ENCODE measurements around the gene WFIKKN2.

Gene WFIKKN2

DNA sequence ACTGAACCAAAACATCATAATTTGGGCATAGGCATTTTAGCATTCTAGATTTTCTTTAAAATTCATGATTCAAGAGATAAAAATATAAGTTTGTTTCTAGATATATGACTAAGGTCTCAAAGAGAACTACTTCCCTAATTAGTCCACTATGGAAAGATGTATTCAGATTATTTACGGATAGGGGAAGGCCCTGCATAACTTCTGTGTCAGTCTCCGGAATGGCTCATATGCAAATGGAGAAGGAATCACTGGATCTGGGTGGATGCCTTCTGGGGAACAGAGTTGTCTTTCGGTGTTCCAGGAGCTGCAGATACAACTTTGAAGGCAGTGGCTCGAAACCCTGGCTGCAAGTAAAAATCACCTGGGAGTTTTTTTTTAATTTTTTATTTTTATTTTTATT, 17.1 kb upstream of the WFIKKN2 start:
- H3K4me3 ChIP-seq (ENCODE audit: low read length) = no peak overlapping the region
- DNase-seq (ENCODE audit: low read depth) = no peak
- TF ChIP-seq, protein P1, sequence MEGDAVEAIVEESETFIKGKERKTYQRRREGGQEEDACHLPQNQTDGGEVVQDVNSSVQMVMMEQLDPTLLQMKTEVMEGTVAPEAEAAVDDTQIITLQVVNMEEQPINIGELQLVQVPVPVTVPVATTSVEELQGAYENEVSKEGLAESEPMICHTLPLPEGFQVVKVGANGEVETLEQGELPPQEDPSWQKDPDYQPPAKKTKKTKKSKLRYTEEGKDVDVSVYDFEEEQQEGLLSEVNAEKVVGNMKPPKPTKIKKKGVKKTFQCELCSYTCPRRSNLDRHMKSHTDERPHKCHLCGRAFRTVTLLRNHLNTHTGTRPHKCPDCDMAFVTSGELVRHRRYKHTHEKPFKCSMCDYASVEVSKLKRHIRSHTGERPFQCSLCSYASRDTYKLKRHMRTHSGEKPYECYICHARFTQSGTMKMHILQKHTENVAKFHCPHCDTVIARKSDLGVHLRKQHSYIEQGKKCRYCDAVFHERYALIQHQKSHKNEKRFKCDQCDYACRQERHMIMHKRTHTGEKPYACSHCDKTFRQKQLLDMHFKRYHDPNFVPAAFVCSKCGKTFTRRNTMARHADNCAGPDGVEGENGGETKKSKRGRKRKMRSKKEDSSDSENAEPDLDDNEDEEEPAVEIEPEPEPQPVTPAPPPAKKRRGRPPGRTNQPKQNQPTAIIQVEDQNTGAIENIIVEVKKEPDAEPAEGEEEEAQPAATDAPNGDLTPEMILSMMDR (IDR thresholded peaks at IDR 0.05; ENCODE audit: insufficient read depth, low read depth, low read length, missing control alignments) = no peak

GRCh38 chr17:50818921-50819657, 16.3 kb upstream of the WFIKKN2 start:
- TF ChIP-seq, protein P1 (IDR thresholded peaks at IDR 0.05; ENCODE audit: insufficient read depth, low read depth, low read length, missing control alignments) = no peak
- DNase-seq (ENCODE audit: low read depth) = no peak
- H3K4me3 ChIP-seq (ENCODE audit: low read length) = no peak overlapping the region

- H3K4me3 ChIP-seq (ENCODE audit: low read length) = no peak overlapping the region
- no peak for DNase-seq (ENCODE audit: low read depth)
- TF ChIP-seq, protein P1 (IDR thresholded peaks at IDR 0.05; ENCODE audit: insufficient read depth, low read depth, low read length, missing control alignments) = no peak
Measured at GRCh38 chr17:50820651-50821050, 14.7 kb upstream of the WFIKKN2 start.

- TF ChIP-seq, protein P1 (IDR thresholded peaks at IDR 0.05; ENCODE audit: insufficient read depth, low read depth, low read length, missing control alignments) = no peak
- DNase-seq (ENCODE audit: low read depth) = no peak
- H3K4me3 ChIP-seq (ENCODE audit: low read length) = no peak overlapping the region
Measured at GRCh38 chr17:50822550-50822949, 12.8 kb upstream of the WFIKKN2 start.

DNA sequence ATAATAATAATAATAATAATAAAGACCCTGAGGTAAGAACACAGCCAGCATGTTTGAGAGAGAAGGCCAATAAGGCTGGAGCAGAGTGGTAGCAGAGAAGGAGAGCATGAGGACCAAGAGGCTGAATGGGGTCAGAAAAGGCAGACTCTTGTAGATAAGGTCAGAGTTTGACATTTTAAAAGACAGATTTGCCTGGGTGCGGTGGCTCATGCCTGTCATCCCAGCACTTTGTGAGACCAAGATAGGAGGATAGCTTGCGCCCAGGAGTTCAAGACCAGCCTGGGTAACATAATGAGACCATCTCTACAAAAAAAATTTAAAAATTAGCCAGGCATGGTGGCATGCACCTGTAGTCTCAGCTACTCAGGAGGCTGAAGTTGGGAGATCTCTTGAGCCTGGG, 11.0 kb upstream of the WFIKKN2 start:
- TF ChIP-seq, protein P1 (IDR thresholded peaks at IDR 0.05; ENCODE audit: insufficient read depth, low read depth, low read length, missing control alignments) = no peak
- no peak for DNase-seq (ENCODE audit: low read depth)
- no peak overlapping the region for H3K4me3 ChIP-seq (ENCODE audit: low read length)

DNA sequence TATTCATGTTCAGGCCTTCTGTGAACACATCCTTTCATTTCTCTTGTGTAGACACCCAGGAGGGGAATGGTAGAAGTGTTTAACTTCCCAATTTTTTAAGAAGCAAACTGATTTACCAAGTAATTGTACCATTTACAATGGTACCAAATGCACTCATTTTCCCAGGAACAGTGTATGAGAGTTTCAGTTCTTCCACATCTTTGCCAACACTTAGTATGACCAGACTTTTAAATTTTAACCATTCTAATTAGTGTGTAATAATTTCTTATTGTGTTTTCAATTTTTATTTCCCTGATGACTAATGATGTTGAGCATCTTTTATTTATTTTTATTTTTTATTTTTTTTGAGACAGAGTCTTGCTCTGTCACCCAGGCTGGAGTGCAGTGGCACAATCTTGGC, 10.2 kb upstream of the WFIKKN2 start:
- H3K4me3 ChIP-seq (ENCODE audit: low read length) = no peak overlapping the region
- TF ChIP-seq, protein P1 (IDR thresholded peaks at IDR 0.05; ENCODE audit: insufficient read depth, low read depth, low read length, missing control alignments) = no peak
- no peak for DNase-seq (ENCODE audit: low read depth)

Data from epithelial cell of esophagus (primary cell).